ENCODE results near the gene TSEN54.

DNA sequence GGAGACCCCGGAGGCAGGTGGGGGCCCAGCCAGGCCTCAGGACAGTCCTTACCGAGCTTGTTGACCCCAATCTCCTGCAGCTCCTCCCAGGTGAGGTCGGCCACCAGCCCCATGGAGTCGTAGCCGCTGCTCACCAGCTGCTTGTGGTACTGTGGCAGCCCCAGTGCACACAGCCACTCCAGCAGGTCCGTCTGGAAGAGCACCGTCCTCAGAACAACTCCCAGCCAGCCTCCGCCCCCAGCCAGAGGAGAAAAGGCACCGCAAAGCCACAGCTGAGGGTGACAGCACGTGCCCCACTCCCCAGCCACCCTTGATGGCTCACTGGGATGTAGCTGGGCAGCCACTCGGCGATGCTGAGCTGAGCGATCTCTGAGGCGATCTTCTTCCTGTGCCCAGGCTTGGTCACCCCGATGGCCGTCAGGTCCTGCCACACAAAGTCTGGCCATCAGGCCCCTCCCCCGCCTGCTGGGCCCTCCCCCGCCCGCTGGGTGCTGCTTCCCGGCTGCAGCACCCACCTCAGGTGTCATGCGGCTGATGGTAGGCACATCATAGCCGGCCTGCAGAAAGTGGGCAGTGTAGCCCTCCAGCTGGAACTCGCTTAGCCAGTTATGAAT is 12.9 kb upstream of the TSEN54 start:
- TF ChIP-seq, protein P1, sequence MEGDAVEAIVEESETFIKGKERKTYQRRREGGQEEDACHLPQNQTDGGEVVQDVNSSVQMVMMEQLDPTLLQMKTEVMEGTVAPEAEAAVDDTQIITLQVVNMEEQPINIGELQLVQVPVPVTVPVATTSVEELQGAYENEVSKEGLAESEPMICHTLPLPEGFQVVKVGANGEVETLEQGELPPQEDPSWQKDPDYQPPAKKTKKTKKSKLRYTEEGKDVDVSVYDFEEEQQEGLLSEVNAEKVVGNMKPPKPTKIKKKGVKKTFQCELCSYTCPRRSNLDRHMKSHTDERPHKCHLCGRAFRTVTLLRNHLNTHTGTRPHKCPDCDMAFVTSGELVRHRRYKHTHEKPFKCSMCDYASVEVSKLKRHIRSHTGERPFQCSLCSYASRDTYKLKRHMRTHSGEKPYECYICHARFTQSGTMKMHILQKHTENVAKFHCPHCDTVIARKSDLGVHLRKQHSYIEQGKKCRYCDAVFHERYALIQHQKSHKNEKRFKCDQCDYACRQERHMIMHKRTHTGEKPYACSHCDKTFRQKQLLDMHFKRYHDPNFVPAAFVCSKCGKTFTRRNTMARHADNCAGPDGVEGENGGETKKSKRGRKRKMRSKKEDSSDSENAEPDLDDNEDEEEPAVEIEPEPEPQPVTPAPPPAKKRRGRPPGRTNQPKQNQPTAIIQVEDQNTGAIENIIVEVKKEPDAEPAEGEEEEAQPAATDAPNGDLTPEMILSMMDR (IDR thresholded peaks at IDR 0.05) = no peak
- TF ChIP-seq ZFX (IDR thresholded peaks at IDR 0.05; ENCODE audit: borderline replicate concordance) = no peak

Data from 22Rv1 (cell line).